ENCODE measurements around the gene ZNF185. TPM values are rescaled to one million over a fixed set of nuclear protein-coding genes. Genes with fewer than 3 reads are reported as not detected.

The ZNF185 gene
- polyA plus RNA-seq, 1 donor from 2014 or later: 2.8 TPM

DNA sequence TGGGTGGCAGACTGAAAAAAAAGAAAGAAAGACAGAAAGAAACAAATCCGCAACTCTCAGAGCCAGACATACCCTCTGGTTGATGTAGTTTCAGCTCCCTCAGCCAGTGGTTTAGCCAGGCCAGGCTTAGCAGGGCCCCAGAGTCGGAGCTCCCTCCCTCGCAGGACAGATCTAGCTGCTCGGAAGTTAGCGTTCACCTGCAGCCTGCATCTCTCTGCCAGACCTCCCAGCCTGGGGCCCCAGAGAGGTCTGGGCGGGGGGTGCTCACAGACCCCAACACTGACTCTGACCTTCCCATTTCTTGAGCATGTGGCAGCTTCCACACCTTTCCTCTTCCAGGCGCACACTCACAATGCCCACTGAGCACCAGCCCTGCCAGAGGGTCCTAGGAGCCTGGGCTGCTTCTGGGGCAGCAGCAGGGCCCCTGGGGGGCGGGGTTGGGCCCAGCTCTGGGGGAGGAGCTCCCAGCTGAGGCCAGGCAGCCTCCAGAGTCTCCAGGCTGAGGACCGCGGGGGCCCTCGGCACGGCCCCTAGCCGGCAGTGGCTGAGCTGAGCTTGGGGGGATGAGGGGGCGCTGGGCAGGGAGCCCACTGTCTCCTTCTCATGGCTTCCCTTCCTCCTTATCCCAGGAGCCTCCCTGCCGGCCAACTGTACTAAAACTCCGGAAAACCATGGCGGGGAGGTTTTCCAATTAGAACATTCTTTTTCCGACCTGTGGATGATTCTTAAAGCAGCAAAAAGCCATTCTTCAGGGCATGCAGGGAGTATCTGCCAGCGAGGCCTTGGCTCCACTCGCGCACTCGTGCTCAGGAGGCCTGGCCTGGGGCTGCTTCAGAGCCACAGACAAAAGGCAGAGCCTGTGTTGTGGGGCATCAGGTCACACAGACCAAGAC, 4.6 kb upstream of the ZNF185 start:
- no peaks in the 10 kb centered on the region for H3K79me2 ChIP-seq (replicated peaks; ENCODE audit: insufficient read depth, low read length)
- H3K36me3 ChIP-seq (ENCODE audit: insufficient read depth, low read length): no peaks in the 10 kb centered on the region
- no peak overlapping the region for H3K4me3 ChIP-seq (ENCODE audit: low read length)
- H2AFZ ChIP-seq (ENCODE audit: low read depth, low read length): no peak overlapping the region
- H3K27me3 ChIP-seq (ENCODE audit: insufficient read depth, low read depth, low read length): no peaks in the 10 kb centered on the region
- no peak for TF ChIP-seq TAF1 (IDR thresholded peaks at IDR 0.05; ENCODE audit: low read depth)
- TF ChIP-seq, protein P1, sequence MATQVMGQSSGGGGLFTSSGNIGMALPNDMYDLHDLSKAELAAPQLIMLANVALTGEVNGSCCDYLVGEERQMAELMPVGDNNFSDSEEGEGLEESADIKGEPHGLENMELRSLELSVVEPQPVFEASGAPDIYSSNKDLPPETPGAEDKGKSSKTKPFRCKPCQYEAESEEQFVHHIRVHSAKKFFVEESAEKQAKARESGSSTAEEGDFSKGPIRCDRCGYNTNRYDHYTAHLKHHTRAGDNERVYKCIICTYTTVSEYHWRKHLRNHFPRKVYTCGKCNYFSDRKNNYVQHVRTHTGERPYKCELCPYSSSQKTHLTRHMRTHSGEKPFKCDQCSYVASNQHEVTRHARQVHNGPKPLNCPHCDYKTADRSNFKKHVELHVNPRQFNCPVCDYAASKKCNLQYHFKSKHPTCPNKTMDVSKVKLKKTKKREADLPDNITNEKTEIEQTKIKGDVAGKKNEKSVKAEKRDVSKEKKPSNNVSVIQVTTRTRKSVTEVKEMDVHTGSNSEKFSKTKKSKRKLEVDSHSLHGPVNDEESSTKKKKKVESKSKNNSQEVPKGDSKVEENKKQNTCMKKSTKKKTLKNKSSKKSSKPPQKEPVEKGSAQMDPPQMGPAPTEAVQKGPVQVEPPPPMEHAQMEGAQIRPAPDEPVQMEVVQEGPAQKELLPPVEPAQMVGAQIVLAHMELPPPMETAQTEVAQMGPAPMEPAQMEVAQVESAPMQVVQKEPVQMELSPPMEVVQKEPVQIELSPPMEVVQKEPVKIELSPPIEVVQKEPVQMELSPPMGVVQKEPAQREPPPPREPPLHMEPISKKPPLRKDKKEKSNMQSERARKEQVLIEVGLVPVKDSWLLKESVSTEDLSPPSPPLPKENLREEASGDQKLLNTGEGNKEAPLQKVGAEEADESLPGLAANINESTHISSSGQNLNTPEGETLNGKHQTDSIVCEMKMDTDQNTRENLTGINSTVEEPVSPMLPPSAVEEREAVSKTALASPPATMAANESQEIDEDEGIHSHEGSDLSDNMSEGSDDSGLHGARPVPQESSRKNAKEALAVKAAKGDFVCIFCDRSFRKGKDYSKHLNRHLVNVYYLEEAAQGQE (IDR thresholded peaks at IDR 0.05; ENCODE audit: borderline replicate concordance): no peak
- no peak for TF ChIP-seq SMC3 (conservative IDR thresholded peaks at IDR 0.05; ENCODE audit: poor library complexity)
- TF ChIP-seq EZH2 (IDR thresholded peaks at IDR 0.05; ENCODE audit: borderline replicate concordance, insufficient read depth, low read length, poor library complexity, severe bottlenecking): no peak
- no peak for TF ChIP-seq MXI1 (conservative IDR thresholded peaks at IDR 0.05; ENCODE audit: poor library complexity, severe bottlenecking)
- no peak for TF ChIP-seq POLR2AphosphoS5 (IDR thresholded peaks at IDR 0.05)
- TF ChIP-seq EP300 (conservative IDR thresholded peaks at IDR 0.05; ENCODE audit: poor library complexity, severe bottlenecking): no peak
- TF ChIP-seq CTCF (IDR thresholded peaks at IDR 0.05; ENCODE audit: poor library complexity, severe bottlenecking): no peak
- TF ChIP-seq RAD21 (conservative IDR thresholded peaks at IDR 0.05): no peak
- H3K4me2 ChIP-seq (ENCODE audit: low read length): no peak overlapping the region
- H3K9me2 ChIP-seq (ENCODE audit: insufficient read depth, low read length): no peaks in the 10 kb centered on the region
- H3F3A ChIP-seq (ENCODE audit: insufficient read depth, low read length, poor library complexity, severe bottlenecking): no peaks in the 10 kb centered on the region
- H3K27ac ChIP-seq (ENCODE audit: low read length): no peak overlapping the region
- H3K9ac ChIP-seq (ENCODE audit: low read length): no peak overlapping the region
- H4K20me1 ChIP-seq (ENCODE audit: insufficient read depth): no peaks in the 10 kb centered on the region
- H3K9me3 ChIP-seq (ENCODE audit: low read length): no peaks in the 10 kb centered on the region

- no peaks in the 10 kb centered on the region for H3K27me3 ChIP-seq (ENCODE audit: insufficient read depth, low read depth, low read length)
- no peak for TF ChIP-seq RAD21 (conservative IDR thresholded peaks at IDR 0.05)
- TF ChIP-seq TAF1 (IDR thresholded peaks at IDR 0.05; ENCODE audit: low read depth): no peak
- TF ChIP-seq MXI1 (conservative IDR thresholded peaks at IDR 0.05; ENCODE audit: poor library complexity, severe bottlenecking): no peak
- no peak for TF ChIP-seq EZH2 (IDR thresholded peaks at IDR 0.05; ENCODE audit: borderline replicate concordance, insufficient read depth, low read length, poor library complexity, severe bottlenecking)
- no peak for TF ChIP-seq EP300 (conservative IDR thresholded peaks at IDR 0.05; ENCODE audit: poor library complexity, severe bottlenecking)
- no peak for TF ChIP-seq CTCF (IDR thresholded peaks at IDR 0.05; ENCODE audit: poor library complexity, severe bottlenecking)
- TF ChIP-seq SMC3 (conservative IDR thresholded peaks at IDR 0.05; ENCODE audit: poor library complexity): no peak
- TF ChIP-seq, protein P1 (IDR thresholded peaks at IDR 0.05; ENCODE audit: borderline replicate concordance): no peak
- TF ChIP-seq POLR2AphosphoS5 (IDR thresholded peaks at IDR 0.05): no peak
Measured at GRCh38 chrX:152893980-152894610, 3.8 kb upstream of the ZNF185 start.

More at GRCh38 chrX:152893980-152894610, 3.8 kb upstream of the ZNF185 start:
- Histone ChIP-seq H3K9ac (ENCODE audit: low read length) (no peak overlapping the region), H4K20me1 (ENCODE audit: insufficient read depth) (no peaks in the 10 kb centered on the region), H3K4me2 (ENCODE audit: low read length) (no peak overlapping the region), H3K9me2 (ENCODE audit: insufficient read depth, low read length) (no peaks in the 10 kb centered on the region), H2AFZ (ENCODE audit: low read depth, low read length) (no peak overlapping the region), H3K4me3 (ENCODE audit: low read length) (no peak overlapping the region), H3K36me3 (ENCODE audit: insufficient read depth, low read length) (no peaks in the 10 kb centered on the region), H3K79me2 (replicated peaks; ENCODE audit: insufficient read depth, low read length) (no peaks in the 10 kb centered on the region), H3K27ac (ENCODE audit: low read length) (no peak overlapping the region), H3F3A (ENCODE audit: insufficient read depth, low read length, poor library complexity, severe bottlenecking) (no peaks in the 10 kb centered on the region), H3K9me3 (ENCODE audit: low read length) (no peaks in the 10 kb centered on the region)
